Mucosa of stomach (tissue), 1 donor: Measurements from ENCODE around the gene PTRH2.

ENCODE experiments used
- H3K27me3 ChIP-seq: one replicate; pipeline ENCODE4 v1.7.0; 2013; ENCODE audit warnings: mild to moderate bottlenecking, low read length; ENCODE audit not compliant: control insufficient read depth, insufficient read depth
- H3K36me3 ChIP-seq: one replicate; pipeline ENCODE4 v1.7.0; 2013; ENCODE audit warnings: low read length; ENCODE audit not compliant: control insufficient read depth, insufficient read depth
- H3K4me1 ChIP-seq: one replicate; pipeline ENCODE4 v1.7.0; 2013; ENCODE audit warnings: mild to moderate bottlenecking, low read length; ENCODE audit not compliant: control insufficient read depth, insufficient read depth
- H3K4me3 ChIP-seq: one replicate; pipeline ENCODE4 v1.7.0; 2013; ENCODE audit warnings: low read length
- H3K9ac ChIP-seq: one replicate; pipeline ENCODE4 v1.7.0; 2013; ENCODE audit warnings: mild to moderate bottlenecking, low read length, moderate library complexity
- H3K9me3 ChIP-seq: one replicate; pipeline ENCODE4 v1.7.0; 2013; ENCODE audit warnings: mild to moderate bottlenecking, low read length, moderate library complexity; ENCODE audit not compliant: control insufficient read depth
- donor health status: Pancreatic carcinoma.

The PTRH2 gene

DNA sequence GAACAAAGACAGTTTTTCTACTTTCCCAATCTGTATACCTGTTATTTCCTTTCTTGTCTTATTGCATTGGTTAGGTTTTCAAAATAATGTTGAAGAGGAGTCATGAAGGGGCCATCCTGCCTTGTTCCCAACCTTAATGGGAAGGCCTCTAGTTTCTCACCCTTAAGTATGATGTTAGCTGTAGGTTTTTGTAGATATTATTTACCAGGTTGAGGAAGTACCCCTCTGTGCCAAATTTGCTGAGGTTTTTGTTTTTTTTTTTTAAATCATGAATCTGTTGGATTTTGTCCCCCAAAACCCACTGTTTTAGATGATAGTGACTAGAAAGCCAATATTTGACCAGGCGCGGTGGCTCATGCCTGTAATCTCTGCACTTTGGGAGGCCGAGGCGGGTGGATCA lies 36.6 kb upstream of the PTRH2 start:
- no peak overlapping the region for H3K4me3 ChIP-seq
- no peak overlapping the region for H3K9ac ChIP-seq
- H3K4me1 ChIP-seq, result no peaks in the 10 kb centered on the region
- H3K9me3 ChIP-seq, result no peaks in the 10 kb centered on the region
- H3K27me3 ChIP-seq, result no peaks in the 10 kb centered on the region
- no peaks in the 10 kb centered on the region for H3K36me3 ChIP-seq

DNA sequence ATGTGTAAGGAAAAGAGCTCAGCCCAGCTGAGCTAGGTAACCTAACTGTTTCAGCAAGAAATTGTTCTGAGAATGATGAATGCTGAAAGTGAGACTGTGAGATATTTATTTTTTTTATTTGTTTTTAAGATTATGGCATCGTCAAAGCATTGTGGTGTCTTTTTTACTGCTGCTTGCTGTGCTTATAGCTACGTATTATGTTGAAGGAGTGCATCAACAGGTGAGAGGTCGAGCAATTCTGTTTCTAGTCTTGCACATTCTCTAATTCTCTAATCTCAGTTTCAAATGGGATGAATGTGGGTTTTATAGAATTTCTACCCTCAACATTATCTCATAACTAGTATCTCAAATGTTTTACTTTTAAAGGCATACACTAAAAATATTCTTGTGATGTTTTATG lies 30.1 kb upstream of the PTRH2 start:
- Histone ChIP-seq H3K4me1 (no peaks in the 10 kb centered on the region), H3K27me3 (no peaks in the 10 kb centered on the region), H3K36me3 (no peaks in the 10 kb centered on the region), H3K4me3 (no peak overlapping the region), H3K9me3 (no peaks in the 10 kb centered on the region), H3K9ac (no peak overlapping the region)

DNA sequence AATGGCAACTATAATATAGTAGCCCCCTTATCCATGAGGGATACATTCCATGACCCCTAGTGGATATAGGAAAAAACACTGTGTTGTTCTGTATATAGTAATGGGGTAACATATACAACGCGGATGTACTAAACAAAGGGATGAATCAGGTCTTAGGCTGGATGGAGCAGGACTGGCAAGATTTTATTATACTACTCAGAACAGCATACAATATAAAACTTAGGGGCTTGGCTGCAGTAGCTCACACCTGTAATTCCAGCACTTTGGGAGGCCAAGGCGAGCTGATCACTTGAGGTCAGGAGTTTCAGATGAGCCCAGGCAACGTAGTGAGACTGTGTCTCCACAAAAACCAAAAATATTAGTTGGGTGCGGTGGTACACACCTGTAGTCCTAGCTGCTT lies 27.0 kb upstream of the PTRH2 start:
- Histone ChIP-seq H3K4me3 (no peak overlapping the region), H3K9ac (no peak overlapping the region), H3K9me3 (no peaks in the 10 kb centered on the region), H3K27me3 (no peaks in the 10 kb centered on the region), H3K4me1 (no peaks in the 10 kb centered on the region), H3K36me3 (no peaks in the 10 kb centered on the region)

DNA sequence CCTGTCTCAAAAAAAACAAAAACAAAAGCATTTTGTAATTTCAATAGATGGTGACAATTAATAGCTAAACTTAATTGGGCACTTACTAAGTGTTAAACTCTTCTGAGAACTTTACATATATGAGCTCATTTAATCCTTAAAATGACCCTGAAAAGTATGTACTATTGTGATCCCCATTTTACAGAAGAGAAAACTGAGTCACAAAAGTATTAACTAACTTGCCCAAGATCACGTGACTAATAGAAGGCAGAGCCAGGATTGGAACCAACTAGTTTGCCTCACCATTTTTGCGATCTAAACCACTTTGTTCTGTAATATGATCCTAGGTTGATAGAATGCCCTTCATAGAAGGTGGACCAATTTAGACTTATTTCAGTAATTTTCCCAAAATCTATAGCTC lies 26.5 kb upstream of the PTRH2 start:
- Histone ChIP-seq H3K27me3 (no peaks in the 10 kb centered on the region), H3K9ac (no peak overlapping the region), H3K4me3 (no peak overlapping the region), H3K36me3 (no peaks in the 10 kb centered on the region), H3K4me1 (no peaks in the 10 kb centered on the region), H3K9me3 (no peaks in the 10 kb centered on the region)

DNA sequence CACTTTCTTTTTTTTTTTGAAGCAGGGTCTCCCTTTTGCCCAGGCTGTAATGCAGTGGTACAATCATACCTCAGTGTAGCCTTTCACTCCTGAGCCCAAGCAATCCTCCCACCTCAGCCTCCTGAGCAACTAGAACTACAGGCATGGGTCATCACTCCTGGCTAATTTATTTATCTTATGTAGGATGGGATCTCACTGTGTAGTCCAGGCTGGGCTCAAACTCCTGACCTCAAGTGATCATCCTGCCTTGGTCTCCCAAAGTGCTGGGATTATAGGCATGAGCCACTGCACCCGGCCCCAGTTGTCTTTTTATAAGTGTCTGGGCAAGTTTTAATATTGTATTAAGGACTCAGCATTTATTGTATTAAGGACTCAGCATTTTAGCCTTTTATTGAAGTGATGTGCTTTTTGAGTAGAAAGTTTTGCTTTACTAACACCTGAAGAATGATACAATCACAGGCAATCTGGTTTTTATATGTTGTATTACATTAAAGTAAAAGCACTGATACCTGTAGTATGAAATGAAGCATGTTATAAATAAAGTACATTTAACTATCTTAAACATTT lies 23.1 kb upstream of the PTRH2 start:
- Histone ChIP-seq H3K36me3 (no peaks in the 10 kb centered on the region), H3K4me1 (no peaks in the 10 kb centered on the region), H3K4me3 (no peak overlapping the region), H3K9me3 (no peaks in the 10 kb centered on the region), H3K27me3 (no peaks in the 10 kb centered on the region), H3K9ac (no peak overlapping the region)

DNA sequence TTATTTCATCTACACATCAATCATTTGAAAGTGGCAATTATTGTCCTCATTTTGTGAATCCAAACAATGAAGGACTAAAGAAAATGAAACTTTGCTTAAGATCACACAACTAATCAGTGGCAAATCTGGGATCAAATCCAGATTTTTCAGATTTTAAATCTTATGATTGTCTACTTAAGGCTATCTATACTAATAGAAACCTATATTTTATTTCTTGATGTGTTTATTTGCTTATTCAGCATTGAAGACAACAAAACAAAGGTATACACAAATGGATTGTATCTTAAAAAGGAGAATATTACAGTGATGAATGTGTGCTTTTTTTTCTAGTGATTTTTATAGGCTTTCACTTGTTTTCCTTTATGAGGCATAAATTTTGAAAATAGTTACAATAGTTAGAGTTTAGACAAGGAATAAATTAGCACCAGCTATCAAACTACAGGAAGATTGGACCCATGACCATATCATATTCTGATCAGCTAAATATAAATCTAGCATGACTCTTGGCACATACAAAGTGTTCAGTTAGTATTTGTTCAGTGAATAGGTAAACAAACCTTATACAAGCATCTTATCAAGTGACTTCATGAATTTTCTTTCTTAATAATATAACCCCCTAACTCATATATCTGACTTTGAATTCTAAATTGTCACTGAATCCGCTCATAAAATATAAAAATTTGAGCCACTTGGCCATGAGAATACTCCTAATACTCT lies 20.7 kb upstream of the PTRH2 start:
- Histone ChIP-seq H3K4me1 (peaks cover 5% of the 10 kb centered on the region), H3K9me3 (no peaks in the 10 kb centered on the region), H3K4me3 (no peak overlapping the region), H3K36me3 (no peaks in the 10 kb centered on the region), H3K9ac (no peak overlapping the region), H3K27me3 (no peaks in the 10 kb centered on the region)

DNA sequence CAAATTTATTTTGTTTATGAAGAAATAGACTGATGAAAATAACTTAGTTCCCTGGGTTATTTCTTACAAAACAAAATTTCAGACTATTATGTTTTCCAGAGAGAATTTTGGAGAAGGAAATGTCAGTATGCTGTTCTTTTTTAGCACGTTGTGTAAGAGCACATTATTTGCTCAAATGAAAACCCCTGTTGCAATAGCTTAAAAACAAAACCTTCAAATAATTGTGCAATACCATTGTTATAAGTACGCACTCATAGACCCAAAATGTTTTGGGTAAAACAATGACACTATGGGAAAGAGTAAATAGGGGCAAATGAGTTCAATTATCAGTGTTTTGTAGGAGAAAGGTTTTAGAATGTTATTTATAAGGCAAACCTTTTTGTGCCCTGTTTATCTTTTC lies 18.5 kb upstream of the PTRH2 start:
- Histone ChIP-seq H3K4me1 (peaks cover 5% of the 10 kb centered on the region), H3K4me3 (no peak overlapping the region), H3K9me3 (no peaks in the 10 kb centered on the region)

DNA sequence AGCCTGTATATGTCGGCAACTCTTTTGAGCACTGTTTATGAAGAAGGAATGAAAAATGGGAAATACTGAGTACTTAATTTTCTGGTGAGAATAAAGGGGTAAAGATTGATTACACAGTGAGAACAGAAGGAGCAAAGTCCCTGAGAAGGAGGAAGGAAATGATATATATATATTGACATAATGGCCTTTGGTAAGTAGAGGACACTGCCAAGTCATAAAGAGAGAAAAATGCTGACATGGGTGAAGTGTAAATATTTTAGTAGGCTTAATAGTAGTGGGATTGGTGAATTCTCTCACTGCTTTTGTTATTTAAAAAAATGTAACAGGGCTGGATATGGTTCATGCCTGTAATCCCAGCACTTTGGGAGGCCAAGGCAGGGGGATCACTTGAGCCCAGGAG lies 16.4 kb upstream of the PTRH2 start:
- peak overlapping the region; percentile 26 for H3K9ac ChIP-seq
- no peak overlapping the region for H3K4me3 ChIP-seq
- peaks cover 5% of the 10 kb centered on the region for H3K4me1 ChIP-seq
- H3K9me3 ChIP-seq, result no peaks in the 10 kb centered on the region
- no peaks in the 10 kb centered on the region for H3K27me3 ChIP-seq
- H3K36me3 ChIP-seq, result no peaks in the 10 kb centered on the region

More for the DNA sequence above, 18.5 kb upstream of the PTRH2 start:
- Histone ChIP-seq H3K9ac (no peak overlapping the region), H3K36me3 (no peaks in the 10 kb centered on the region), H3K27me3 (no peaks in the 10 kb centered on the region)

DNA sequence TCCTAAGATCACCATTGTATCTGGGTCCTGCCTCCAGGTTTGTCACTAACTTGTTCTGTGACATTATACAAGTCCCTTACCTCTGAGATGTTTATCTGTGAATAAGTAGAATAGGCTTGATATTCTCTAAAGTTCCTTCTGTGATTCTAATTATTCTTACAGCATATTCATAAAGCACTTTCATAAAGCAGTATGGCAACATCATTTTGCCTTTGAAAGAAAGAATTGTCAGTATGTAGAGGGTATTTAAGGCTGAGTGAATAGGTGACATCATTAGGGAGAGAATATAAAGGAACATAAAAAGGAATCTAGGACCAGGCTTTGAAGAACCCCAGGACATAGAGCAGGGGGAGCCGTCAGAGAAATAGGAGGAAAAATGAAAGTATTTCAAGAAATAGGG lies 15.8 kb upstream of the PTRH2 start:
- H3K27me3 ChIP-seq, result no peaks in the 10 kb centered on the region
- no peaks in the 10 kb centered on the region for H3K9me3 ChIP-seq
- no peaks in the 10 kb centered on the region for H3K36me3 ChIP-seq
- peak overlapping the region; percentile 26 for H3K9ac ChIP-seq
- H3K4me1 ChIP-seq, result peaks cover 5% of the 10 kb centered on the region
- no peak overlapping the region for H3K4me3 ChIP-seq

DNA sequence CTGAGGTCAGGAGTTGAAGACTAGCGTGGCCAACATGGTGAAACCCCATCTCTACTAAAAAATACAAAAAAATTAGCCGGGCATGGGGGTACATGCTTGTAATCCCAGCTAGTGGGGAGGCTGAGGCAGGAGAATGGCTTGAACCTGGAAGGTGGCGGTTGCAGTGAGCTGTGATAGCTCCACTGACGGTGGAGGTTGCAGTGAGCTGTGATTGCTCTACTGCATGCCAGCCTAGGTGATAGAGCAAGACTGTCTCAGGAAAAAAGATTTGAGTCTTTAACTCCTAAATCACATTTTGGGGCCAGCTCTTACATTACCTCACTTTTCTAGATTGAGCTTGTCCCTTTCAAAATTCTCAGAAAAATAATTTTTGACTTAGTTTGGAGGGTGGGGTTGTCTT lies 15.4 kb upstream of the PTRH2 start:
- Histone ChIP-seq H3K36me3 (no peaks in the 10 kb centered on the region), H3K9me3 (no peaks in the 10 kb centered on the region), H3K4me1 (peaks cover 5% of the 10 kb centered on the region), H3K27me3 (no peaks in the 10 kb centered on the region), H3K9ac (peak overlapping the region; percentile 26), H3K4me3 (no peak overlapping the region)

DNA sequence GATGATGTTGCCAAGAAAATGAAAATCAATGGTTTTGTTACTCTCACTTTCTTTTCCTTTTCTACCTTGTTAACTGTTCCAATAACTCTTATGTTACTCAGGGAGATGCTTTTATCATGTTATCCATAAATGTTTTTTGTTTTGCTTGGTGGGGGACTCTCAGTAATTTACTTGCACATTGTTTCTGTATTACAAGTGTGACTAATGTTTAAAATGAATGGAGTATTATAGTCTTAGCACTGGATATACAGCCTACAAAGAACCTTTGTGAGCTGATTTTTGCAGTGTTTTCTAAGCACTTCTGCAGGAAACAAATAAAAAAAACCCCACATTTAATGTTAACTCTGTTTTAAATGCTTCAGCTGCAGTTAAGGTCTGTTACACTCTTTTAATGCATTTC lies 12.3 kb upstream of the PTRH2 start:
- no peak overlapping the region for H3K9ac ChIP-seq
- no peaks in the 10 kb centered on the region for H3K9me3 ChIP-seq
- no peaks in the 10 kb centered on the region for H3K36me3 ChIP-seq
- peaks cover 5% of the 10 kb centered on the region for H3K4me1 ChIP-seq
- H3K27me3 ChIP-seq, result no peaks in the 10 kb centered on the region
- no peak overlapping the region for H3K4me3 ChIP-seq

DNA sequence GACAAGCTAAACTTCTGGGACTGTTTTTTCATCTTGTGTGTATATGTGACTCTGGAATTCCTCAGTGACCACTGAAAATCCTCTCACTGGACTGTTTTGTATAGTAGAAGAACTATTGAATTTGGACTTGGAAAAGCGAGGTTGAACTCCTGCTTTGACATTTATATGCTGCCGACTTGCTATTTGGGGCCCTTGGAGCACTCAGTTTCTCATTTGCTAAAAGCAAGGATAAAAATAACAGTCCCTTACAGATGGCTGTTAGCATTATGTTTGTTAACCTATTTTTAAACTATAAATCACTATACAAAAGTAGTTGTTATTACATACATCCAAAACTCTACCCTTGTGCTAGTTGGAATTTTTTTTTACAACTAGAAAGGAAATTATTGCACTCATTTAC lies 9.2 kb upstream of the PTRH2 start:
- no peaks in the 10 kb centered on the region for H3K9me3 ChIP-seq
- no peak overlapping the region for H3K9ac ChIP-seq
- no peaks in the 10 kb centered on the region for H3K27me3 ChIP-seq
- H3K36me3 ChIP-seq, result no peaks in the 10 kb centered on the region
- H3K4me3 ChIP-seq, result no peak overlapping the region
- no peaks in the 10 kb centered on the region for H3K4me1 ChIP-seq

DNA sequence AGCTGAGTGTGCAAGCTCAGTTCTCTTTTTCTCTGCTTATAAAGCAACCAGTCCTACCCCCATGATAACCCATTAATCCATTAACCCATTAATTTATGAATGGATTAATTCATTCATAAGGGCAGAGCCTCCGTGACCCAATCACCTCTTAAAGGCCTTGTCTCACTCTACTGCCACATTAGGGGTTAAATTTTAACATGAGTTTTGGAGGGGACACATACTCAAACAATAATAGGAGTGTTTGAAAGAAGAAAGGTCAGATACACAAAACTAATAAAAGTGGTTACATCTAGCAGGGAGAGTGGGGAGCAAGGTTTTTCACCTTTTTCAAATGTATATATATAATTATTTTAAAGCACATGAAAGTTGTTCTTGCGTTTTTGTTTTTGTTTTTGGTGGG lies 7.0 kb upstream of the PTRH2 start:
- Histone ChIP-seq H3K27me3 (no peaks in the 10 kb centered on the region), H3K36me3 (no peaks in the 10 kb centered on the region), H3K4me3 (no peak overlapping the region), H3K9ac (no peak overlapping the region), H3K4me1 (no peaks in the 10 kb centered on the region), H3K9me3 (no peaks in the 10 kb centered on the region)
